Endodermal cell (in vitro differentiated cells): ENCODE measurements around the gene SPEN. TPM values are rescaled to one million over a fixed set of nuclear protein-coding genes. Genes with fewer than 3 reads are reported as not detected.

ENCODE experiments used
- DNase-seq: peaks from one replicate; pipeline ENCODE4 v3.0.0-alpha.2; 2017
- H3K27ac ChIP-seq: 2 replicates; pipeline ENCODE4 v1.5.1; 2013; ENCODE audit warnings: mild to moderate bottlenecking, low read depth, low read length, moderate library complexity
- H3K27me3 ChIP-seq: 2 replicates; pipeline ENCODE4 v1.6.1; 2013; ENCODE audit warnings: mild to moderate bottlenecking, low read length, moderate library complexity; ENCODE audit not compliant: insufficient read depth, control insufficient read depth, poor library complexity, severe bottlenecking
- H3K36me3 ChIP-seq: 2 replicates; pipeline ENCODE4 v1.7.0; 2013; ENCODE audit warnings: mild to moderate bottlenecking, low read length, moderate library complexity; ENCODE audit not compliant: control insufficient read depth, insufficient read depth
- H3K4me1 ChIP-seq: one replicate; pipeline ENCODE4 v1.7.0; 2013; ENCODE audit warnings: low read length; ENCODE audit not compliant: control insufficient read depth, insufficient read depth
- H3K4me3 ChIP-seq: 2 replicates; pipeline ENCODE4 v1.5.1; 2013; ENCODE audit warnings: mild to moderate bottlenecking, low read length, moderate library complexity
- H3K9ac ChIP-seq: 2 replicates; pipeline ENCODE4 v1.6.1; 2013; ENCODE audit warnings: mild to moderate bottlenecking, low read length, moderate library complexity; ENCODE audit not compliant: poor library complexity, severe bottlenecking; ENCODE audit errors: extremely low read depth
- H3K9me3 ChIP-seq: 2 replicates; pipeline ENCODE4 v1.6.1; 2013; ENCODE audit warnings: mild to moderate bottlenecking, low read length, moderate library complexity; ENCODE audit not compliant: control insufficient read depth
- H3K27ac Mint-ChIP-seq: 2 replicates; pipeline ENCODE4 v1.8.0; 2020; ENCODE audit warnings: mixed read lengths
- H3K27me3 Mint-ChIP-seq: 2 replicates; pipeline ENCODE4 v1.8.0; 2021; ENCODE audit warnings: mild to moderate bottlenecking, mixed read lengths; ENCODE audit not compliant: insufficient read depth
- H3K36me3 Mint-ChIP-seq: 2 replicates; pipeline ENCODE4 v1.8.0; 2020; ENCODE audit warnings: low read depth, mixed read lengths
- H3K4me1 Mint-ChIP-seq: 2 replicates; pipeline ENCODE4 v1.8.0; 2020; ENCODE audit warnings: mixed read lengths
- H3K4me3 Mint-ChIP-seq: 2 replicates; pipeline ENCODE4 v1.8.0; 2020; ENCODE audit warnings: mild to moderate bottlenecking, moderate library complexity, mixed read lengths
- H3K9me3 Mint-ChIP-seq: 2 replicates; pipeline ENCODE4 v1.8.0; 2020; ENCODE audit warnings: mild to moderate bottlenecking, mixed read lengths
- WGBS, 2 experiments: methylation state at CpG; one replicate each; pipeline versions ENCODE4 v1.1.5 to v1.1.7; 2013; ENCODE audit warnings: missing lambda C conversion rate in 2 of 2, mixed read lengths in 1 of 2; ENCODE audit not compliant: insufficient coverage in 1 of 2, insufficient read length in 1 of 2; 5-methylcytosine and 5-hydroxymethylcytosine counted together
- total RNA-seq, 2 donors: library from RNA; stranded (reverse); fragmentation: NEBNext Ultra II Directional in 1 of 2; extraction: Animal tissue kit (Norgen Biotek cat#: 25700) in 1 of 2; gene quantifications; 2 replicates in 1 of 2; 3 replicates in 1 of 2; pipeline ENCODE4 v1.2.1, GENCODE V29; 2021
- TF ChIP-seq, protein P1 (sequence below): fragments of 200-600 bp; sonication (generic); conservative IDR thresholded peaks from 2 replicates; pipeline ENCODE4 v1.5.0; 2021; ENCODE audit warnings: antibody characterized with exemption, mild to moderate bottlenecking

Gene SPEN
- total RNA-seq, 2 donors from 2014 or later: 61.5 to 71.9 TPM

DNA sequence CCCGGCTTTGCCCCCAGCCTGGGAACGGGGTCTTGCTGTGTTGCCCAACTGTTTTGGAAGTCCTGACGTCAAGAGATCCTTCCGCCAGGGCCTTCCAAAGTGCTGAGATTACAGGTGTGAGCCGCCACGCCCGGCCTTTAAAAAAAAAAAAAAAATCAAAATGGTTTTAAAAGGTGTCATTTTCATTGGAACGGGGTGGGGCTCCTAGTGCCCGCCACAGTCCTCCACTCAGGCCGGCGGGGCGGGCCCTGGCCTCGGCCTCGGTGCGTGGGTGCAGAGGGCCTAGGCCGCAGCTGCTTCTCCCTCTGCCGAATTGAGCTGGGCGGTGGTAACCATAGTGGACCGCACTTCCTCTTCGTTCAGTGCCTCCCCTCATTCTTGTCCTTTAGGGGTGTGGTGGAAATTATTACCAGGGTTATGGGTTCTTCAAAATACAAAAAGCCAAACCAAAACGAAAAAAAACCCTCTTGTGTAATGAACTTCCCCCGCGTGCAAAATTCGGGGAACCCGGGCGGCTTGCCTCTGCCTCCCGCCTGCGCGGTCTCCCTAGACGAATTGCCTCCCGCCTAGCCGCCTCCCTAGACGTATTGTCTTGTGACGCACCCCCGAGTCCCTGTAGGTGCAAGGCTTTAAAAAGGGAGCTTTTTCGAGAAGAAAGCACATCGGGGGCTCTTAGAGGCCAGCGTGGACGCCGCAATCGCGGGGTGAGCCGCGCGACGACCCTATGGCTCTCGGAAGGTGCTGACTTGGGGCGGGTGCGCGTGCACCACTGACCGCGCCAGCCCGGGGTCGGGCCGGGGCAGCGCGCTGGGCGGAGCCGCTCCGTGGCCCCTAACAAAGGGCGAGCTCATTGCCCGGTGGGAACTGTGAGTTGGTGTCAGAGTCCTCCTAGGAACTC, 10.5 kb upstream of the SPEN start:
- peak overlapping the region; percentile 86 for H3K4me3 Mint-ChIP-seq
- H3K4me1 ChIP-seq: no peaks in the 10 kb centered on the region
- H3K9ac ChIP-seq: no peak overlapping the region
- peak; percentile 70 for DNase-seq
- H3K27me3 Mint-ChIP-seq: no peaks in the 10 kb centered on the region
- H3K36me3 Mint-ChIP-seq: peaks cover 2% of the 10 kb centered on the region
- H3K9me3 Mint-ChIP-seq: no peaks in the 10 kb centered on the region
- WGBS, 2 experiments: 94 to 96% methylated on average over 53 to 62 of the region's 62 CpGs
- H3K27me3 ChIP-seq: no peaks in the 10 kb centered on the region
- peak overlapping the region; percentile 94 for H3K4me3 ChIP-seq
- no peaks in the 10 kb centered on the region for H3K36me3 ChIP-seq
- TF ChIP-seq, protein P1, sequence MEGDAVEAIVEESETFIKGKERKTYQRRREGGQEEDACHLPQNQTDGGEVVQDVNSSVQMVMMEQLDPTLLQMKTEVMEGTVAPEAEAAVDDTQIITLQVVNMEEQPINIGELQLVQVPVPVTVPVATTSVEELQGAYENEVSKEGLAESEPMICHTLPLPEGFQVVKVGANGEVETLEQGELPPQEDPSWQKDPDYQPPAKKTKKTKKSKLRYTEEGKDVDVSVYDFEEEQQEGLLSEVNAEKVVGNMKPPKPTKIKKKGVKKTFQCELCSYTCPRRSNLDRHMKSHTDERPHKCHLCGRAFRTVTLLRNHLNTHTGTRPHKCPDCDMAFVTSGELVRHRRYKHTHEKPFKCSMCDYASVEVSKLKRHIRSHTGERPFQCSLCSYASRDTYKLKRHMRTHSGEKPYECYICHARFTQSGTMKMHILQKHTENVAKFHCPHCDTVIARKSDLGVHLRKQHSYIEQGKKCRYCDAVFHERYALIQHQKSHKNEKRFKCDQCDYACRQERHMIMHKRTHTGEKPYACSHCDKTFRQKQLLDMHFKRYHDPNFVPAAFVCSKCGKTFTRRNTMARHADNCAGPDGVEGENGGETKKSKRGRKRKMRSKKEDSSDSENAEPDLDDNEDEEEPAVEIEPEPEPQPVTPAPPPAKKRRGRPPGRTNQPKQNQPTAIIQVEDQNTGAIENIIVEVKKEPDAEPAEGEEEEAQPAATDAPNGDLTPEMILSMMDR: no peak
- no peaks in the 10 kb centered on the region for H3K9me3 ChIP-seq
- peak overlapping the region; percentile 82 for H3K27ac Mint-ChIP-seq
- H3K27ac ChIP-seq: no peak overlapping the region
- H3K4me1 Mint-ChIP-seq: peaks cover 4% of the 10 kb centered on the region

DNA sequence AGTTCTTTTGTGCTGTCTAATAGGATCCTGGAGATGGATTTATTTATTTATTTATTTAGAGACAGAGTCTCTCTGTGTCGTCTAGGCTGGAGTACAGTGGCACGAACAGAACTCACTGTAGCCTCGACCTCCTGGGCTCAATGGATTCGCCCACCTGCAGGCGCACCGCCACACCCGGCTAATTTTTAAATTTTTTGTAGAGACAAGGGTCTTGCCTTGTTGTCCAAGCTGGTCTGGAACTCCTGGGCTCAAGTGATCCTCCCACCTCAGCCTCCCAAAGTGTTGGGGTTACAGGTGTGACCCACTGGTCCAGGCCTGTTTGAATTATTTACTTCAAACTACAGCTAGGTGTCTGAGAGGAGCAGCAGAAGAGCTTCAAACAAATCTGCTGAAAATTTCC, 9.6 kb upstream of the SPEN start:
- Histone ChIP-seq H3K27ac (no peak overlapping the region), H3K9ac (no peak overlapping the region), H3K4me3 (no peak overlapping the region), H3K4me1 (no peaks in the 10 kb centered on the region), H3K27me3 (no peaks in the 10 kb centered on the region), H3K36me3 (no peaks in the 10 kb centered on the region), H3K9me3 (no peaks in the 10 kb centered on the region)
- peaks cover 4% of the 10 kb centered on the region for H3K4me1 Mint-ChIP-seq
- no peak overlapping the region for H3K4me3 Mint-ChIP-seq
- no peaks in the 10 kb centered on the region for H3K27me3 Mint-ChIP-seq
- no peaks in the 10 kb centered on the region for H3K9me3 Mint-ChIP-seq
- H3K36me3 Mint-ChIP-seq: peaks cover 2% of the 10 kb centered on the region
- WGBS, 2 experiments: 94 to 100% methylated on average over 3 to 7 of the region's 7 CpGs
- DNase-seq: no peak
- TF ChIP-seq, protein P1: no peak
- no peak overlapping the region for H3K27ac Mint-ChIP-seq

DNA sequence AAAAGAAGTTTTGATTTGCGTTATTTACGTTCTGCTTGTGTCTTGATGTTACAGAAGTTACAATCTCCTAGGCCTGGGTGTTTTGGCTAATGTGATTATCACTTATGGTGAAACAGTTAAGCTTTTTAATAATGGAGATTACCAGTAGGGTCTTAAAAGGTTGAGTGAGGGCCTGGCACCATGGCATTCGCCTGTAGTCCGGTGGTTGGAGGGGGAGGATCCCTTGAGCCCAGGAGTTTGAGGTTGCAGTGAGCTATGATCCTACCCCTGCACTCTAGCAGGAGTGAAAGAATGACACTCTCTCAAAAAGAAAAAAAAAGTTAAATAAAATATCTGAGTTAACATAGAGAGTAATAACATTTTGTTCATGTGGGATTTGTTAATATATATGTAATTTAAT, 8.8 kb upstream of the SPEN start:
- Histone ChIP-seq H3K4me1 (peaks cover 2% of the 10 kb centered on the region), H3K27me3 (no peaks in the 10 kb centered on the region), H3K36me3 (no peaks in the 10 kb centered on the region), H3K9me3 (no peaks in the 10 kb centered on the region), H3K9ac (no peak overlapping the region), H3K4me3 (no peak overlapping the region), H3K27ac (no peak overlapping the region)
- no peak overlapping the region for H3K27ac Mint-ChIP-seq
- H3K36me3 Mint-ChIP-seq: no peaks in the 10 kb centered on the region
- TF ChIP-seq, protein P1: no peak
- DNase-seq: no peak
- H3K4me3 Mint-ChIP-seq: no peak overlapping the region
- no peaks in the 10 kb centered on the region for H3K27me3 Mint-ChIP-seq
- 89 to 100% methylated on average over 2 to 4 of the region's 4 CpGs for WGBS, 2 experiments
- peaks cover 4% of the 10 kb centered on the region for H3K4me1 Mint-ChIP-seq
- no peaks in the 10 kb centered on the region for H3K9me3 Mint-ChIP-seq
